K562 (cell line): Measurements from ENCODE around the gene VEGFC. TPM values are rescaled to one million over a fixed set of nuclear protein-coding genes. Genes with fewer than 3 reads are reported as not detected.

Experiments used
- ATAC-seq: fragments of 200-7000 bp; cut with Tn5 transposase; 3 replicates; pipeline ENCODE4 v1.9.1; 2020; ENCODE audit warnings: moderate library complexity
- BruUV-seq: library from RNA; stranded (reverse); fragments of 400-500 nt; replicated peaks from 2 replicates; lab custom pipeline; 2021; lab: Mats Ljungman, UMichigan
- CTCF ChIA-PET: fragments of 300-600 bp; formaldehyde crosslinking; extraction: SDS; loops from one replicate; lab custom pipeline; 2021; ENCODE audit warnings: low intra/inter-chr PET ratio; lab: Yijun Ruan, JAX
- POLR2A ChIA-PET: fragments of 300-600, 350-650 bp; sonication (Branson Sonifier 250); formaldehyde crosslinking; extraction: SDS; loops from one replicate; lab custom pipeline; 2021; ENCODE audit warnings: antibody characterized with exemption, inconsistent platforms; lab: Yijun Ruan, JAX
- DNase-seq, 4 experiments: peaks; one replicate each; pipeline versions ENCODE4 v3.0.0 to v3.0.0-alpha.2; 2011 to 2018; ENCODE audit warnings: low spot score in 3 of 4, mixed read lengths in 3 of 4; ENCODE audit errors: extremely low read depth in 1 of 4
- FAIRE-seq: peaks from 2 replicates; lab custom pipeline; 2011; peaks lifted over from hg19 to GRCh38; lab: Jason Lieb, UNC
- H2AFZ ChIP-seq: 2 replicates; pipeline ENCODE4 v1.6.0; 2011; ENCODE audit warnings: low read depth, low read length, control low read depth, inconsistent platforms
- H3K27ac ChIP-seq: fragments of 200-600 bp; 3 replicates; pipeline ENCODE4 v1.8.0; 2011; ENCODE audit warnings: low read depth, mild to moderate bottlenecking, control low read depth, inconsistent platforms, low read length, moderate library complexity, mixed read lengths; ENCODE audit errors: extremely low read depth
- H3K27me3 ChIP-seq, 2 experiments: fragments of 300-600 bp in 1 of 2; 2 replicates in 1 of 2; 3 replicates in 1 of 2; pipeline versions ENCODE4 v1.6.0 to v1.8.0; 2011; ENCODE audit warnings: inconsistent platforms in 2 of 2, low read length in 2 of 2, mild to moderate bottlenecking in 1 of 2, mixed read lengths in 1 of 2, moderate library complexity in 1 of 2; ENCODE audit not compliant: control insufficient read depth in 2 of 2, insufficient read depth in 2 of 2
- H3K36me3 ChIP-seq: fragments of 300-600 bp; 3 replicates; pipeline ENCODE4 v1.8.0; 2011; ENCODE audit warnings: mild to moderate bottlenecking, low read length, inconsistent platforms; ENCODE audit not compliant: control insufficient read depth, insufficient read depth
- H3K4me1 ChIP-seq, 2 experiments: fragments of 200-600 bp in 1 of 2; replicated peaks in 1 of 2; 2 replicates in 1 of 2; 3 replicates in 1 of 2; pipeline versions ENCODE4 v1.5.1 to v1.8.0; 2011; ENCODE audit warnings: inconsistent platforms in 2 of 2, low read length in 2 of 2, mild to moderate bottlenecking in 1 of 2, mixed read lengths in 1 of 2, moderate library complexity in 1 of 2; ENCODE audit not compliant: control insufficient read depth in 2 of 2, insufficient read depth in 2 of 2
- H3K4me2 ChIP-seq: 2 replicates; pipeline ENCODE4 v1.6.1; 2011; ENCODE audit warnings: low read length, control low read depth, inconsistent platforms, mixed read lengths; ENCODE audit not compliant: insufficient read depth
- H3K4me3 ChIP-seq: fragments of 200-600 bp; sonication (generic), shearing (Covaris generic); 2 replicates; pipeline ENCODE4 v1.5.1; 2016; ENCODE audit warnings: control low read depth, inconsistent platforms
- H3K79me2 ChIP-seq: fragments of 200-600 bp; 3 replicates; pipeline ENCODE4 v1.8.0; 2011; ENCODE audit warnings: low read length, inconsistent platforms; ENCODE audit not compliant: control insufficient read depth, insufficient read depth
- H3K9ac ChIP-seq, 2 experiments: 2 replicates each; pipeline versions ENCODE4 v1.6.0 to v1.6.1; 2011; ENCODE audit warnings: low read depth in 2 of 2, low read length in 2 of 2, control low read depth in 1 of 2, inconsistent platforms in 1 of 2, mild to moderate bottlenecking in 1 of 2, mixed read lengths in 1 of 2; ENCODE audit not compliant: insufficient read depth in 1 of 2
- H3K9me1 ChIP-seq: one replicate; pipeline ENCODE4 v1.6.0; 2011; ENCODE audit warnings: inconsistent platforms, mild to moderate bottlenecking, low read length, moderate library complexity; ENCODE audit not compliant: control insufficient read depth, insufficient read depth
- H3K9me3 ChIP-seq: replicated peaks from 2 replicates; pipeline ENCODE4 v1.5.1; 2011; ENCODE audit warnings: low read depth, low read length, inconsistent platforms; ENCODE audit not compliant: control insufficient read depth, insufficient read depth
- H4K20me1 ChIP-seq: replicated peaks from 2 replicates; pipeline ENCODE4 v1.6.1; 2011; ENCODE audit warnings: low read length, inconsistent platforms, mixed read lengths; ENCODE audit not compliant: control insufficient read depth, insufficient read depth
- ATF3 ChIP-seq, 2 experiments: fragments of 450-650 bp in 1 of 2; sonication (generic) in 1 of 2; formaldehyde crosslinking in 1 of 2; IDR thresholded peaks in 1 of 2; conservative IDR thresholded peaks in 1 of 2; 2 replicates each; pipeline versions ENCODE4 v1.6.1 to v1.8.1; 2016 to 2023; ENCODE audit warnings: mild to moderate bottlenecking in 2 of 2, moderate library complexity in 2 of 2, inconsistent platforms in 1 of 2, missing genetic modification reagents in 1 of 2
- TRIM24 ChIP-seq, 2 experiments: fragments of 450-650 bp; IDR thresholded peaks; 2 replicates each; pipeline ENCODE4 v1.6.1; 2016
- WGBS: fragments of 100-300 bp; shearing (Covaris generic); methylation state at CpG from one replicate; pipeline ENCODE4 v1.1.6; 2016; ENCODE audit warnings: low coverage, mixed read lengths; ENCODE audit not compliant: insufficient coverage; ENCODE audit errors: missing lambda C conversion rate; 5-methylcytosine and 5-hydroxymethylcytosine counted together
- in situ Hi-C: fragments of 300-500 bp; cut with MboI; formaldehyde crosslinking; loops from 4 replicates; pipeline ENCODE4 v1.15.0; 2018; ENCODE audit warnings: inconsistent platforms, mixed read lengths
- intact Hi-C: fragments of 100-400 bp; cut with micrococcal nuclease; formaldehyde crosslinking; loops from 2 replicates; pipeline ENCODE4 v1.14.2; 2022
- polyA plus RNA-seq, 8 experiments: library from polyadenylated mRNA; depleted of rRNA in 4 of 8; stranded (reverse) in 5 of 8; unstranded in 3 of 8; fragments of >200 nt; fragmentation: Nextera tagmentation in 2 of 8; fragmentation: Illumina TruSeq in 1 of 8; extraction: Ambion mirVana in 2 of 8; extraction: Trizol in 1 of 8; gene quantifications; 2 replicates each; pipeline versions ENCODE4 v1.2.1 to v1.2.3, GENCODE V29; 2011 to 2014; ENCODE audit warnings: inconsistent platforms in 1 of 8, missing spikeins in 1 of 8
- total RNA-seq, 7 experiments: library from RNA; depleted of rRNA in 6 of 7; stranded (reverse); fragments of >200 nt in 6 of 7; fragmentation: Illumina TruSeq in 2 of 7; extraction: Trizol in 2 of 7; gene quantifications; 2 replicates each; pipeline versions ENCODE4 v1.2.1 to v1.2.3, GENCODE V29; 2011 to 2021; ENCODE audit warnings: low replicate concordance in 1 of 7

The VEGFC gene
- total and polyA plus RNA-seq, 9 of the 15 experiments (the other 6 are each of a cell fraction or from before 2014, with no cell fraction given) = not detected

GRCh38 chr4:176635372-176636261 lies 157.1 kb downstream of the VEGFC start:
- no TSS peak for BruUV-seq
- POLR2A ChIA-PET = interaction anchor here (0.6 kb wide), 1 partner anchor 1172 kb away, joined by 3 read pairs; no protein-coding TSS in a partner anchor
- no peaks in the 10 kb centered on the region for H3K27me3 ChIP-seq

More at GRCh38 chr4:176635372-176636261, 157.1 kb downstream of the VEGFC start:
- H3K79me2 ChIP-seq = no peaks in the 10 kb centered on the region
- no peaks in the 10 kb centered on the region for H3K4me1 ChIP-seq
- ATAC-seq (no peak), FAIRE-seq (no peak), DNase-seq (no peak)
- peak; percentile 53 for TF ChIP-seq ATF3 (IDR thresholded peaks at IDR 0.05)
- TF ChIP-seq ATF3 (CRISPR knock-in tag; conservative IDR thresholded peaks at IDR 0.05) = no peak
- TF ChIP-seq TRIM24 (IDR thresholded peaks at IDR 0.05) = no peak
- H3K9ac ChIP-seq = no peak overlapping the region
- CTCF ChIA-PET = no interaction called here
- H3K4me2 ChIP-seq = no peak overlapping the region
- H3K9me3 ChIP-seq = no peaks in the 10 kb centered on the region
- H2AFZ ChIP-seq = no peak overlapping the region
- intact Hi-C loops (no loop called here), in situ Hi-C loops (no loop called here)
- no peaks in the 10 kb centered on the region for H4K20me1 ChIP-seq
- H3K27ac ChIP-seq = no peak overlapping the region
- H3K4me3 ChIP-seq = no peak overlapping the region
- no peaks in the 10 kb centered on the region for H3K36me3 ChIP-seq
- WGBS = 2% methylated on average over 8 of the region's 8 CpGs
- H3K9me1 ChIP-seq = no peaks in the 10 kb centered on the region
